H1 (cell line): Measurements from ENCODE around the gene PIP4K2C. TPM values are rescaled to one million over a fixed set of nuclear protein-coding genes. Genes with fewer than 3 reads are reported as not detected.

Source experiments
- CTCF ChIA-PET: fragments of 300-600 bp; sonication (Branson Sonifier 250); formaldehyde crosslinking; loops from one replicate; lab custom pipeline; 2021; ENCODE audit not compliant: partially characterized antibody; lab: Charles Lee
- POLR2A ChIA-PET: fragments of 300-600 bp; sonication (Branson Sonifier 250); formaldehyde crosslinking; loops from one replicate; lab custom pipeline; 2021; ENCODE audit warnings: inconsistent platforms; ENCODE audit not compliant: partially characterized antibody; lab: Charles Lee
- DNase-seq, 2 experiments: peaks; one replicate each; pipeline versions ENCODE4 v3.0.0 to v3.0.0-alpha.2; 2010 to 2022; ENCODE audit warnings: low spot score in 2 of 2, low read depth in 1 of 2, mixed read lengths in 1 of 2
- FAIRE-seq: peaks from 2 replicates; lab custom pipeline; 2011; peaks lifted over from hg19 to GRCh38; lab: Jason Lieb, UNC
- H2AFZ ChIP-seq: 2 replicates; pipeline ENCODE4 v1.8.1; 2012; ENCODE audit warnings: low read length, inconsistent platforms
- H2AK5ac ChIP-seq: 2 replicates; pipeline ENCODE4 v1.6.1; 2013; ENCODE audit warnings: low read depth, low read length
- H2BK120ac ChIP-seq: replicated peaks from 2 replicates; pipeline ENCODE3; 2013; ENCODE audit warnings: low read depth, low read length, inconsistent platforms
- H2BK12ac ChIP-seq: 2 replicates; pipeline ENCODE4 v1.6.1; 2013; ENCODE audit warnings: low read depth, low read length
- H2BK15ac ChIP-seq: 2 replicates; pipeline ENCODE4 v1.6.1; 2013; ENCODE audit warnings: low read length
- H2BK20ac ChIP-seq: 2 replicates; pipeline ENCODE4 v1.6.1; 2013; ENCODE audit warnings: low read length
- H2BK5ac ChIP-seq: 2 replicates; pipeline ENCODE4 v1.6.1; 2013; ENCODE audit warnings: low read depth, low read length
- H3K14ac ChIP-seq: 2 replicates; pipeline ENCODE4 v1.6.1; 2013; ENCODE audit warnings: inconsistent platforms; ENCODE audit not compliant: insufficient read length
- H3K18ac ChIP-seq: 2 replicates; pipeline ENCODE4 v1.6.1; 2013; ENCODE audit warnings: low read length; ENCODE audit errors: extremely low read depth
- H3K23ac ChIP-seq: 2 replicates; pipeline ENCODE4 v1.6.1; 2013; ENCODE audit warnings: inconsistent platforms; ENCODE audit not compliant: insufficient read length
- H3K23me2 ChIP-seq: 2 replicates; pipeline ENCODE4 v1.6.1; 2013; ENCODE audit warnings: low read depth, low read length
- H3K27ac ChIP-seq: 2 replicates; pipeline ENCODE4 v1.6.1; 2011; ENCODE audit warnings: low read depth, low read length, inconsistent platforms
- H3K27me3 ChIP-seq, 4 experiments: replicated peaks in 1 of 4; 1 replicate in 1 of 4; 2 replicates in 3 of 4; pipeline versions ENCODE4 v1.6.1 to v1.8.1; 2011 to 2013; ENCODE audit warnings: low read length in 3 of 4, mild to moderate bottlenecking in 3 of 4, inconsistent platforms in 2 of 4, mixed read lengths in 2 of 4, moderate library complexity in 1 of 4; ENCODE audit not compliant: control insufficient read depth in 3 of 4, insufficient read depth in 3 of 4; ENCODE audit errors: extremely low read depth in 1 of 4
- H3K36me3 ChIP-seq, 4 experiments: 2 replicates each; pipeline versions ENCODE4 v1.6.1 to v1.8.1; 2011 to 2013; ENCODE audit warnings: mild to moderate bottlenecking in 4 of 4, low read length in 3 of 4, moderate library complexity in 2 of 4, control low read depth in 1 of 4, inconsistent platforms in 1 of 4; ENCODE audit not compliant: insufficient read depth in 4 of 4, control insufficient read depth in 2 of 4
- H3K4ac ChIP-seq: replicated peaks from 2 replicates; pipeline ENCODE3; 2013; ENCODE audit warnings: low read length, low read depth, mixed read lengths, inconsistent platforms; ENCODE audit not compliant: insufficient read length
- H3K4me1 ChIP-seq, 4 experiments: replicated peaks in 1 of 4; 1 replicate in 1 of 4; 2 replicates in 3 of 4; pipeline versions ENCODE4 v1.6.1 to v1.8.1; 2011 to 2013; ENCODE audit warnings: low read length in 3 of 4, inconsistent platforms in 2 of 4, mixed read lengths in 1 of 4; ENCODE audit not compliant: insufficient read depth in 4 of 4, control insufficient read depth in 3 of 4
- H3K4me2 ChIP-seq, 2 experiments: 2 replicates each; pipeline versions ENCODE4 v1.6.1 to v1.8.1; 2011 to 2013; ENCODE audit warnings: low read depth in 2 of 2, low read length in 2 of 2, control low read depth in 1 of 2, inconsistent platforms in 1 of 2, mild to moderate bottlenecking in 1 of 2; ENCODE audit not compliant: insufficient read depth in 1 of 2
- H3K4me3 ChIP-seq, 4 experiments: fragments of 200-600, 300-600 bp in 1 of 4; sonication (generic), shearing (Covaris generic), sonication (Bioruptor Twin) in 1 of 4; 2 replicates each; pipeline versions ENCODE4 v1.5.1 to v1.8.1; 2011 to 2016; ENCODE audit warnings: low read length in 4 of 4, low read depth in 3 of 4, control low read depth in 2 of 4, inconsistent platforms in 2 of 4, mild to moderate bottlenecking in 2 of 4, mixed read lengths in 1 of 4, moderate library complexity in 1 of 4; ENCODE audit not compliant: insufficient read depth in 2 of 4; ENCODE audit errors: extremely low read depth in 1 of 4
- H3K56ac ChIP-seq: replicated peaks from 2 replicates; pipeline ENCODE3; 2013; ENCODE audit warnings: low read depth, mild to moderate bottlenecking, mixed read lengths, low read length, inconsistent platforms; ENCODE audit not compliant: insufficient read length
- H3K79me1 ChIP-seq: 2 replicates; pipeline ENCODE4 v1.6.1; 2013; ENCODE audit warnings: low read depth, low read length, control low read depth
- H3K79me2 ChIP-seq, 2 experiments: 2 replicates each; pipeline versions ENCODE4 v1.6.1 to v1.8.1; 2012 to 2013; ENCODE audit warnings: low read length in 2 of 2, mild to moderate bottlenecking in 2 of 2, inconsistent platforms in 1 of 2; ENCODE audit not compliant: insufficient read depth in 2 of 2, control insufficient read depth in 1 of 2
- H3K9ac ChIP-seq, 4 experiments: replicated peaks in 1 of 4; 1 replicate in 1 of 4; 2 replicates in 3 of 4; pipeline versions ENCODE4 v1.6.1 to v1.8.1; 2011 to 2013; ENCODE audit warnings: low read depth in 3 of 4, low read length in 3 of 4, control low read depth in 2 of 4, mild to moderate bottlenecking in 2 of 4, moderate library complexity in 2 of 4, inconsistent platforms in 1 of 4; ENCODE audit errors: extremely low read depth in 1 of 4
- H3K9me3 ChIP-seq, 2 experiments: 2 replicates each; pipeline versions ENCODE4 v1.6.1 to v1.8.1; 2012 to 2013; ENCODE audit warnings: mild to moderate bottlenecking in 2 of 2, moderate library complexity in 2 of 2, control low read depth in 1 of 2, inconsistent platforms in 1 of 2, low read depth in 1 of 2, low read length in 1 of 2, mixed read lengths in 1 of 2; ENCODE audit not compliant: insufficient read depth in 2 of 2
- H4K20me1 ChIP-seq, 2 experiments: replicated peaks in 1 of 2; 2 replicates each; pipeline versions ENCODE3 to v1.8.1; 2011 to 2013; ENCODE audit warnings: inconsistent platforms in 2 of 2, low read length in 2 of 2, mild to moderate bottlenecking in 1 of 2; ENCODE audit not compliant: insufficient read depth in 2 of 2, control insufficient read depth in 1 of 2
- H4K5ac ChIP-seq: 2 replicates; pipeline ENCODE4 v1.6.1; 2013; ENCODE audit warnings: low read length, low read depth, mixed read lengths, inconsistent platforms; ENCODE audit not compliant: insufficient read length
- H4K8ac ChIP-seq: 2 replicates; pipeline ENCODE4 v1.8.0; 2013; ENCODE audit warnings: mild to moderate bottlenecking, moderate library complexity, low read length, inconsistent platforms; ENCODE audit not compliant: insufficient read depth; ENCODE audit errors: extremely low read depth
- H4K91ac ChIP-seq: replicated peaks from 2 replicates; pipeline ENCODE3; 2013; ENCODE audit warnings: low read length, mixed read lengths, inconsistent platforms; ENCODE audit not compliant: insufficient read length
- BRCA1 ChIP-seq: IDR thresholded peaks from 2 replicates; pipeline ENCODE4 v1.6.1; 2012; ENCODE audit warnings: low read depth, low read length, improper control_type of control experiment
- CREB1 ChIP-seq: IDR thresholded peaks from 2 replicates; pipeline ENCODE4 v1.6.1; 2012; ENCODE audit warnings: inconsistent platforms
- CTBP2 ChIP-seq: IDR thresholded peaks from 2 replicates; pipeline ENCODE4 v1.7.0; 2011; ENCODE audit warnings: borderline replicate concordance, mild to moderate bottlenecking, moderate library complexity, mixed read lengths, low read length; ENCODE audit not compliant: insufficient read depth, insufficient read length
- KDM1A ChIP-seq: fragments of 200-600, 300-600 bp; sonication (generic); IDR thresholded peaks from 2 replicates; pipeline ENCODE4 v1.7.1; 2016; ENCODE audit warnings: mild to moderate bottlenecking, low read length, borderline replicate concordance
- MAX ChIP-seq: IDR thresholded peaks from 2 replicates; pipeline ENCODE4 v1.6.1; 2012; ENCODE audit warnings: inconsistent platforms
- POLR2A ChIP-seq, 2 experiments: IDR thresholded peaks; 1 replicate in 1 of 2; 2 replicates in 1 of 2; pipeline ENCODE4 v1.6.1; 2011; ENCODE audit warnings: low read depth in 2 of 2, low read length in 2 of 2, mild to moderate bottlenecking in 2 of 2; ENCODE audit errors: control extremely low read depth in 1 of 2
- RXRA ChIP-seq: IDR thresholded peaks from 2 replicates; pipeline ENCODE4 v1.6.1; 2011; ENCODE audit warnings: low read depth, mild to moderate bottlenecking, low read length, moderate library complexity; ENCODE audit not compliant: insufficient read depth
- SAP30 ChIP-seq: fragments of 300-600 bp; sonication (generic); IDR thresholded peaks from 2 replicates; pipeline ENCODE4 v1.7.1; 2012; ENCODE audit warnings: low read length, moderate library complexity, mild to moderate bottlenecking, inconsistent platforms; ENCODE audit not compliant: insufficient read depth, insufficient replicate concordance
- WGBS, 2 experiments: shearing (Covaris generic) in 1 of 2; methylation state at CpG; one replicate each; pipeline versions ENCODE4 v1.1.6 to v1.1.7; 2013 to 2015; ENCODE audit warnings: low lambda C conversion rate in 2 of 2, mixed read lengths in 2 of 2, inconsistent platforms in 1 of 2, low coverage in 1 of 2, missing lambda C conversion rate in 1 of 2; ENCODE audit not compliant: insufficient replicate concordance in 2 of 2, insufficient coverage in 1 of 2, insufficient read length in 1 of 2; ENCODE audit errors: extremely low coverage in 1 of 2, missing lambda C conversion rate in 1 of 2; 5-methylcytosine and 5-hydroxymethylcytosine counted together
- polyA plus RNA-seq, 7 experiments: library from polyadenylated mRNA; depleted of rRNA in 3 of 7; stranded (reverse) in 5 of 7; unstranded in 2 of 7; fragments of >200 nt in 5 of 7; fragments of 200-250 nt in 2 of 7; gene quantifications; 1 replicate in 5 of 7; 2 replicates in 1 of 7; 4 replicates in 1 of 7; pipeline versions ENCODE4 v1.2.1 to v1.2.3, GENCODE V29; 2011 to 2013; ENCODE audit warnings: missing spikeins in 2 of 7, mixed read lengths in 2 of 7
- total RNA-seq: library from RNA; stranded (reverse); fragmentation: NEBNext Ultra II Directional; extraction: Animal tissue kit (Norgen Biotek cat#: 25700); gene quantifications from 2 replicates; pipeline ENCODE4 v1.2.1, GENCODE V29; 2021

PIP4K2C gene
- total and polyA plus RNA-seq, 2 of the 8 experiments (the other 6 are each of a cell fraction or from before 2014, with no cell fraction given), result 25.0 to 27.1 TPM

DNA sequence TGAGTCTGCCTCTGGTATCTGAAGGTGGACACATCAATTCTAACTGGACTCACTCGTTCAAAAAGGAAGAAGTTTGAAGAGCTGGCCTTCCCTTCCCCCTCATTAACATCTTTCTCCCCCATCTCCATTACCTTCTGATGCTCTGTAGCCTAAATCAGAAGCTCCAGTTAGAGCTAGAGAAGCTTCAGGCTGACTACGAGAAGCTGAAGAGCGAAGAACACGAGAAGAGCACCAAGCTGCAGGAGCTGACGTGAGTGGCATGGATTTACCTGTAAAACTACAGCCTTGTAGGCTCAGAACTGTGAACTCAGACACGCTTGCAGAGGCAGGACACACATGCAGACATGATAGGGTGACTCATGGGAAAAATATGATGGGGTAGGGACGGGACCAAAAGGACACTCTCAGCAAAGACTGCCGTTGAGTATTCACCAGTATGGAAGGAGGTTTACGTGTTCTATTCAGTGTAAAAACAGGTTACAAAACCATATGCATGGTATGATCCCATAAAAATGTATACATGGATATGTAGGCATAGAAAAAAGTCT is 14.3 kb upstream of the PIP4K2C start:
- CTCF ChIA-PET, result interaction anchor here (1.1 to 5.0 kb wide), 3 partner anchors 34 to 56 kb away, joined by 3 to 28 read pairs (median 5); partner anchors contain the start of genes ARHGEF25 and B4GALNT1
- POLR2A ChIA-PET, result interaction anchor here (0.6 to 1.6 kb wide), 5 partner anchors 13 to 274 kb away, joined by 3 to 4 read pairs (median 3); partner anchors contain the start of gene DDIT3
- FAIRE-seq, result no peak

More for the DNA sequence above, 14.3 kb upstream of the PIP4K2C start:
- WGBS, 2 experiments, result 87% methylated on average over 9 of the region's 9 CpGs; no CpG with 5 or more reads in 1 of the 2 experiments
- H3K27me3 ChIP-seq, result no peaks in the 10 kb centered on the region
- no peak for DNase-seq
- no peak overlapping the region for H2BK120ac ChIP-seq
- no peak overlapping the region for H2BK5ac ChIP-seq
- H2AK5ac ChIP-seq, result no peak overlapping the region
- no peak overlapping the region for H3K14ac ChIP-seq
- no peak overlapping the region for H4K8ac ChIP-seq
- no peaks in the 10 kb centered on the region for H3K79me1 ChIP-seq
- H3K23ac ChIP-seq, result no peak overlapping the region
- no peak overlapping the region for H2AFZ ChIP-seq
- H3K9me3 ChIP-seq, result no peaks in the 10 kb centered on the region
- no peak overlapping the region for H3K56ac ChIP-seq
- no peaks in the 10 kb centered on the region for H3K79me2 ChIP-seq
- H3K36me3 ChIP-seq, result peaks cover 28 to 72% (median 54%) of the 10 kb centered on the region in 4 experiments
- H3K4me1 ChIP-seq, result no peaks in the 10 kb centered on the region
- H4K91ac ChIP-seq, result no peak overlapping the region
- peaks cover 0 to 7% of the 10 kb centered on the region in 2 experiments for H4K20me1 ChIP-seq
- no peaks in the 10 kb centered on the region for H3K23me2 ChIP-seq
- H2BK20ac ChIP-seq, result no peak overlapping the region
- no peak overlapping the region for H3K18ac ChIP-seq
- no peak overlapping the region for H3K27ac ChIP-seq
- H2BK15ac ChIP-seq, result no peak overlapping the region
- no peak overlapping the region for H3K4me3 ChIP-seq
- no peak overlapping the region for H3K4me2 ChIP-seq
- H3K4ac ChIP-seq, result no peak overlapping the region
- H4K5ac ChIP-seq, result no peak overlapping the region
- TF ChIP-seq MAX, result no peak
- TF ChIP-seq RXRA, result no peak
- no peak for TF ChIP-seq POLR2A (IDR thresholded peaks at IDR 0.05; ENCODE audit: control extremely low read depth in 1 of 2, low read depth in 2 of 2, low read length in 2 of 2)
- TF ChIP-seq CREB1, result no peak
- TF ChIP-seq SAP30, result no peak
- no peak for TF ChIP-seq CTBP2
- no peak for TF ChIP-seq KDM1A
- no peak for TF ChIP-seq BRCA1
- H2BK12ac ChIP-seq, result no peak overlapping the region
- no peak overlapping the region for H3K9ac ChIP-seq
